ENCODE results near the gene GARIN5A.

GRCh38 chr19:50450369-50451222 is 26.1 kb downstream of the GARIN5A start:
- no peak for TF ChIP-seq POLR2A (IDR thresholded peaks at IDR 0.05)
- no peak for TF ChIP-seq CTCF (IDR thresholded peaks at IDR 0.05)
- no peak for TF ChIP-seq EP300 (IDR thresholded peaks at IDR 0.05; ENCODE audit: low read depth)
